Immature natural killer cell (primary cell): ENCODE results near the gene EPHB2. TPM values are rescaled to one million over a fixed set of nuclear protein-coding genes. Genes with fewer than 3 reads are reported as not detected.

Experiments used
- DNase-seq, 3 donors: peaks; one replicate each; pipeline ENCODE4 v3.0.0; 2022; ENCODE audit warnings: mixed read lengths in 1 of 3
- H3K27ac Mint-ChIP-seq, 6 donors: one replicate each; pipeline ENCODE4 v1.8.0; 2020; ENCODE audit warnings: mixed read lengths in 6 of 6, mild to moderate bottlenecking in 5 of 6, inconsistent platforms in 4 of 6, moderate library complexity in 3 of 6
- H3K27me3 Mint-ChIP-seq, 3 donors: one replicate each; pipeline ENCODE4 v1.8.0; 2020 to 2021; ENCODE audit warnings: low read depth in 3 of 3, mild to moderate bottlenecking in 3 of 3, mixed read lengths in 3 of 3, moderate library complexity in 3 of 3, inconsistent platforms in 1 of 3
- H3K36me3 Mint-ChIP-seq, 3 donors: one replicate each; pipeline ENCODE4 v1.8.0; 2020; ENCODE audit warnings: mixed read lengths in 3 of 3, inconsistent platforms in 2 of 3, mild to moderate bottlenecking in 2 of 3
- H3K4me1 Mint-ChIP-seq, 2 donors: one replicate each; pipeline ENCODE4 v1.8.0; 2020; ENCODE audit warnings: inconsistent platforms in 2 of 2, mild to moderate bottlenecking in 2 of 2, mixed read lengths in 2 of 2, moderate library complexity in 1 of 2
- H3K4me3 Mint-ChIP-seq, 5 donors: one replicate each; pipeline ENCODE4 v1.8.0; 2020; ENCODE audit warnings: mild to moderate bottlenecking in 5 of 5, mixed read lengths in 5 of 5, inconsistent platforms in 3 of 5, moderate library complexity in 3 of 5
- H3K9me3 Mint-ChIP-seq, 6 donors: one replicate each; pipeline ENCODE4 v1.8.0; 2020; ENCODE audit warnings: mild to moderate bottlenecking in 6 of 6, mixed read lengths in 6 of 6, inconsistent platforms in 4 of 6, moderate library complexity in 3 of 6
- polyA plus RNA-seq, 3 donors: library from polyadenylated mRNA; unstranded; fragments of 300-500 nt; fragmentation: Illumina TruSeq; gene quantifications; one replicate each; pipeline ENCODE4 v1.2.3, GENCODE V29; 2021

EPHB2 gene
- polyA plus RNA-seq, 3 donors from 2014 or later, result not detected

DNA sequence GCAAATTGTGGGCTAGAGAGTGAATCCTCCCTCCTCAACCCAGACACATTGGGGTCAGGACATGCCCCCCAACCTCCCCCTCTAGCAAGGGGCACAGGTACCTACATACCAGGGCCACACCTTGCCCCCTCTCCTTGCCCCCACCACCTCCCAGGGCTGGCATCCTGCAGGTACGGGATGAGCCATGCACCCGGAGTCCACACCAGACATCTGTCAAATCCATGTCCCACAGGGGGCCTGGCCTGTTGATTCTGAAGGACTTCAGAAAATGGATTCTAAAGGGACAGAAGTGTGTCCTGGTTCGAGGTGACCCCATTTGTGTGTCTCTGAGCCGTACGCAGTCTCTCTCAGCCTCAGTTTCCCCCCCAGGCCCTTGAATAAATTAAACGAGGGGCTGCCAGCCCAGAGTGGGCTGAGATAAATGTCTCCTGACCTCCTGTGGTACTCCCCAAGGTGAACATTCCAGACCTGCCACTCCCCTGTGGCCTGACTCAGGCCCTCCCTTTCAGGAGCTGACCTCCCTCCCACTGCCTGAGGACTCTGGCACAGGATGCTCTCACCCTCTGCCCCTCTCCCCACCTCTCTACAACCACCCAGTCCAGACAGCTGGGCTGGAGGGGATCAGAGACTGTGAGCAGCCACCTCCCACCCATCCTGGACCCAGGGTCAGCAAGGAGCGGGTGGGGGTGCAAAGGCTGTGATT, 94.5 kb downstream of the EPHB2 start:
- Mint-ChIP-seq H3K27ac (no peak overlapping the region), H3K36me3 (no peaks in the 10 kb centered on the region), H3K4me3 (no peak overlapping the region), H3K27me3 (peaks cover 4 to 9% (median 4%) of the 10 kb centered on the region in 3 donors), H3K9me3 (no peaks in the 10 kb centered on the region), H3K4me1 (no peaks in the 10 kb centered on the region)
- no peak for DNase-seq

DNA sequence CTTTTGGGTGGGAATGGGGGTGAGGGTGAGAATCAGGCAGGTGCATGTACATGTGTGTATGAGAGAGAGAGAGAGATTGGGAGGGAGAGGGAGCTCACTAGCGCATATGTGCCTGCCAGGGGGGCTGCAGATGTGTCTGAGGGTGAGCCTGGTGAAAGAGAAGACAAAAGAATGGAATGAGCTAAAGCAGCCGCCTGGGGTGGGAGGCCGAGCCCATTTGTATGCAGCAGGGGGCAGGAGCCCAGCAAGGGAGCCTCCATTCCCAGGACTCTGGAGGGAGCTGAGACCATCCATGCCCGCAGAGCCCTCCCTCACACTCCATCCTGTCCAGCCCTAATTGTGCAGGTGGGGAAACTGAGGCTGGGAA, 95.0 kb downstream of the EPHB2 start:
- Mint-ChIP-seq H3K27ac (no peak overlapping the region), H3K36me3 (no peaks in the 10 kb centered on the region), H3K27me3 (peaks cover 4 to 9% (median 6%) of the 10 kb centered on the region in 3 donors), H3K4me1 (no peaks in the 10 kb centered on the region), H3K9me3 (no peaks in the 10 kb centered on the region), H3K4me3 (no peak overlapping the region)
- no peak for DNase-seq

GRCh38 chr1:22806584-22806983, 95.9 kb downstream of the EPHB2 start:
- H3K4me3 Mint-ChIP-seq, result no peak overlapping the region
- no peaks in the 10 kb centered on the region for H3K9me3 Mint-ChIP-seq
- peaks cover 4 to 9% (median 6%) of the 10 kb centered on the region in 3 donors for H3K27me3 Mint-ChIP-seq
- H3K4me1 Mint-ChIP-seq, result no peaks in the 10 kb centered on the region
- H3K27ac Mint-ChIP-seq, result no peak overlapping the region
- no peak for DNase-seq
- H3K36me3 Mint-ChIP-seq, result no peaks in the 10 kb centered on the region

- Mint-ChIP-seq H3K27me3 (peaks cover 4 to 9% (median 6%) of the 10 kb centered on the region in 3 donors), H3K27ac (no peak overlapping the region), H3K4me3 (no peak overlapping the region), H3K9me3 (no peaks in the 10 kb centered on the region), H3K4me1 (no peaks in the 10 kb centered on the region), H3K36me3 (no peaks in the 10 kb centered on the region)
- no peak for DNase-seq
These were observed 96.7 kb downstream of the EPHB2 start for GRCh38 chr1:22807340-22807739.

DNA sequence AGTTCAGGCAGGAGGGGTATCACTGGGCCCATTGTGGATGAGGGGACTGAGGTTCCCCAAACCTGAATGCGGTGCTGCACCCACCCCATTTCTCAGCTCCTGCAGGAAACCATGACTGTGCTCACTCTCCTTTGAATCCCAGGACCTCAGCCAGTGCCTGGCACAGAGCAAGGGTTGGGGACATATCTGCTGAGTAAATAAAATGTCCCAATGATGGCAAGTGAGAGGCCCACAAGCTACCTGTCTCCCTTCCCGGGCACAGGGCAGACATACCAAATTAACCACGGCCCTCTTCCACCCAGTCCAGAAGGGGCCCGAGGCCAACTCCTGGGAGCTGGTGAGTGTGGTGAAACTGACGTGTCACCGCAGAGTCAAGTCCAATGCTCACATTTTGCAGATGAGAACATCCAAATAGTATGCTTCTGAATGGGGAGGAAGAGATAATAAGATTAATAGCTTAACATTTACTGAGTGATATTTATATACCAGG, 97.6 kb downstream of the EPHB2 start:
- H3K9me3 Mint-ChIP-seq, result no peaks in the 10 kb centered on the region
- peaks cover 4 to 12% (median 8%) of the 10 kb centered on the region in 3 donors for H3K27me3 Mint-ChIP-seq
- H3K4me3 Mint-ChIP-seq, result no peak overlapping the region
- no peaks in the 10 kb centered on the region for H3K36me3 Mint-ChIP-seq
- H3K27ac Mint-ChIP-seq, result no peak overlapping the region
- no peak for DNase-seq
- H3K4me1 Mint-ChIP-seq, result no peaks in the 10 kb centered on the region

DNA sequence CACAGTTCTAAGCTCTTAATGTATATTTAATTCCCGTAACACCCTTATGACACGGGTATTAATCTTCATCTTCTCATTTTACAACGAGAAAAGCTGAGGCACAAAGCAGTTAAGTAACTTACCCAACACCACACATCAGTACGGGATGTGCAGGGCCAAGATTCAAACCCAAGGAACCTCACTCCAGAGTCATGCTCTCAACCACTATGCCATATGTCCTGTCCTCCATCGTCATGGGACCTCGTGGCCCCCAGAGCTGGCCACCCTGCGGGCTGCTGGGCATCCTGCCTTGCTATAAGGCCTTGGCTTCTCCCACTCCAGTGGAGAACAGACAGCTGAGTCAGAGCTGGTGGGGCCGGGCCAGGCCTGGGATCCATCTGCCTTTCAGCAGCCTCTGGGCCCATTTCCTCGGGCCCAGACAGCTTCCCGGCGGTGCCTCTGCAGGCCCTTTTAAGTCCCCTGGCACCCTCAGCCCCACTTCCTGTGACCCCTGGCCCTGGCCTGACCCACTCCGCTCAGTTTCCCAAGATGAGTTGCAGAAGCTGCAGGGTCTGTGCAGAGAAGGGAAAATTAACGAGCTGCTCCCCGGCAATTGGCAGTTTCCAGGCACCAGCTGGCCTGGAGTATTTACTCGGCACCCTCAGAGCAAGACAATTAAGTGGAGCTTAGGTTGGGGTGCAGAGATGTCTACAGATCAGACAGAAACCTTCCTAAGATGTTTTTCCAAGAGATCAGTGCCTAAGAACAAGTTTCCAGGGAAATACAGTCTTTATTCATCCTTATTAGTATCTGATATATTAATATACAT, 98.2 kb downstream of the EPHB2 start:
- H3K4me3 Mint-ChIP-seq, result no peak overlapping the region
- no peaks in the 10 kb centered on the region for H3K36me3 Mint-ChIP-seq
- H3K4me1 Mint-ChIP-seq, result no peaks in the 10 kb centered on the region
- peaks cover 4 to 12% (median 8%) of the 10 kb centered on the region in 3 donors for H3K27me3 Mint-ChIP-seq
- no peaks in the 10 kb centered on the region for H3K9me3 Mint-ChIP-seq
- H3K27ac Mint-ChIP-seq, result no peak overlapping the region
- DNase-seq, result no peak

DNA sequence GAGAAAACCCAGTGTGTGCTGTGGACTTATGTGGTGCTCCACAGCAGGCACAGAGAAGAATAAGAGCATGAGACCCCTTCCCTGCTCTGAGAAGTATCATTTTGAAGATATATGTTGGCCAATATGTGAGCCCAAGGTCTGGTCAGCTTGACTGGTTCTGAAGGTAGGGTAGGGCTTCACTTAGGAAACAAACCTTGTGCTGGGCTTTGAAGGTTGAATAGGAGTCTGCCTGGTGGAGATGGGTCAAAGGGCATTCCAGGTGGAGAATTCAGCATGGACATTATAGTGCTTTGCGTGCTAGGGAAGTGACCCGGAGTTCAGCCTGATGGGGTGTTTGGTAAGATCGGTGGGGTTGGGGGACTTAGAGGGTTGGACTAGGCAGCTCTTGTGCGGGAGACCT, 99.1 kb downstream of the EPHB2 start:
- H3K27me3 Mint-ChIP-seq, result peaks cover 4 to 9% (median 4%) of the 10 kb centered on the region in 3 donors
- DNase-seq, result no peak
- no peaks in the 10 kb centered on the region for H3K36me3 Mint-ChIP-seq
- H3K9me3 Mint-ChIP-seq, result no peaks in the 10 kb centered on the region
- H3K4me1 Mint-ChIP-seq, result no peaks in the 10 kb centered on the region
- no peak overlapping the region for H3K4me3 Mint-ChIP-seq
- H3K27ac Mint-ChIP-seq, result no peak overlapping the region

DNA sequence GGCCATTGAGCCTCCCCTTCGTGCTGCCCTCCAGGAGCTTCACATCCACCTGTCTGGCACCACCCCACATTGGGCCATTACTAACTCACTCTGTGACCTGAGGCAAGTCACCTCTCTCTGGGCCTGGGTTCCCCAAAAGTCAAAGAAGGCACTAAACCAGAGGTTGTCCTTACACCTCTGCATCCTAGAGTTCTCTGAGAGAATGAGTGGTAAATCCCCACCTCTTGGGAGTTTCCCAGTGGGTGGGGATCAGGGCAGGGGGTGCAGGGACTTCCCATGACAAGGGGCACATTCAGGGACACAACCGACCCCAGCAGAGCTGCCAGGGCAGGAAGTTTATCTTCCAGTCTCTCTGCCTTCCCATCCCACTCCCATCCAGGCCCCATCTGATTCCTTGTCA, 99.7 kb downstream of the EPHB2 start:
- Mint-ChIP-seq H3K4me1 (no peaks in the 10 kb centered on the region), H3K27ac (no peak overlapping the region), H3K4me3 (no peak overlapping the region), H3K36me3 (no peaks in the 10 kb centered on the region), H3K27me3 (peaks cover 4 to 9% (median 4%) of the 10 kb centered on the region in 3 donors), H3K9me3 (no peaks in the 10 kb centered on the region)
- no peak for DNase-seq

- no peaks in the 10 kb centered on the region for H3K9me3 Mint-ChIP-seq
- H3K4me1 Mint-ChIP-seq, result no peaks in the 10 kb centered on the region
- DNase-seq, result no peak
- H3K36me3 Mint-ChIP-seq, result no peaks in the 10 kb centered on the region
- no peak overlapping the region for H3K27ac Mint-ChIP-seq
- peaks cover 4 to 5% (median 4%) of the 10 kb centered on the region in 3 donors for H3K27me3 Mint-ChIP-seq
- H3K4me3 Mint-ChIP-seq, result no peak overlapping the region
These were observed 101.6 kb downstream of the EPHB2 start for GRCh38 chr1:22812092-22812880.

GRCh38 chr1:22812993-22813790, 102.6 kb downstream of the EPHB2 start:
- peaks cover 1 to 5% (median 4%) of the 10 kb centered on the region in 3 donors for H3K27me3 Mint-ChIP-seq

GRCh38 chr1:22814176-22815042, 103.8 kb downstream of the EPHB2 start:
- H3K9me3 Mint-ChIP-seq, result no peaks in the 10 kb centered on the region
- DNase-seq, result no peak
- no peak overlapping the region for H3K27ac Mint-ChIP-seq
- H3K4me3 Mint-ChIP-seq, result no peak overlapping the region
- no peaks in the 10 kb centered on the region for H3K4me1 Mint-ChIP-seq
- peaks cover 1 to 8% (median 4%) of the 10 kb centered on the region in 3 donors for H3K27me3 Mint-ChIP-seq
- H3K36me3 Mint-ChIP-seq, result no peaks in the 10 kb centered on the region

More at GRCh38 chr1:22812993-22813790, 102.6 kb downstream of the EPHB2 start:
- Mint-ChIP-seq H3K9me3 (no peaks in the 10 kb centered on the region), H3K4me3 (no peak overlapping the region), H3K36me3 (no peaks in the 10 kb centered on the region), H3K27ac (no peak overlapping the region), H3K4me1 (no peaks in the 10 kb centered on the region)
- no peak for DNase-seq

DNA sequence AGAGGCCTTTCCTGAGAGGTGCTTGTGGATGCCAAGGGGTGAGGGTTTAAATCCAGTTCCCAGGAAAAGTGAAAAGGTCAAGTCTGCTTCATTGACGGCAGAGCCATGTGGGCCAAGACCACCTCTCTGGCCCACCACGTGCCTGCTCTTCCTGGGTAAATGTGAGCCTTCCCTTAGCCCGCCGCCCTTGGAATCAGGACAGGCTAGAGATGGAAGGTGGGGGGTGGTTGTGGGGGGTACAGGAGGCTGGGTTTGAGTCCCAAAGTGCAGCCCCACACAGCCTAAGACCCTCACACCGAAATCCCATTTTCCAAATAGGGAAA, 104.4 kb downstream of the EPHB2 start:
- no peak for DNase-seq
- no peak overlapping the region for H3K27ac Mint-ChIP-seq
- H3K4me1 Mint-ChIP-seq, result no peaks in the 10 kb centered on the region
- no peaks in the 10 kb centered on the region for H3K9me3 Mint-ChIP-seq
- no peak overlapping the region for H3K4me3 Mint-ChIP-seq
- peaks cover 1 to 6% (median 4%) of the 10 kb centered on the region in 3 donors for H3K27me3 Mint-ChIP-seq
- H3K36me3 Mint-ChIP-seq, result no peaks in the 10 kb centered on the region
